Measurements from ENCODE around the gene PNKD.

The PNKD gene

GRCh38 chr2:218265626-218266025 lies 4.7 kb upstream of the PNKD start:
- Histone ChIP-seq H2AK5ac (ENCODE audit: low read depth, low read length) (no peak overlapping the region), H4K91ac (ENCODE audit: low read depth, low read length, poor library complexity) (no peak overlapping the region), H2BK5ac (ENCODE audit: low read length) (no peak overlapping the region), H2BK15ac (ENCODE audit: low read length) (no peak overlapping the region), H2BK12ac (ENCODE audit: low read length) (no peak overlapping the region), H3K14ac (ENCODE audit: low read length) (no peak overlapping the region), H3K36me3 (replicated peaks in 1 of 2; ENCODE audit: control insufficient read depth in 2 of 2, insufficient read depth in 2 of 2, low read length in 2 of 2) (peaks cover 30 to 51% of the 10 kb centered on the region in 2 donors), H3K4ac (ENCODE audit: low read length) (no peak overlapping the region), H3K18ac (ENCODE audit: low read length) (no peak overlapping the region), H3K9me3 (replicated peaks in 1 of 2; ENCODE audit: control insufficient read depth in 2 of 2, insufficient read depth in 1 of 2, low read depth in 1 of 2, low read length in 2 of 2) (peaks cover 0 to 2% of the 10 kb centered on the region in 2 donors), H3K4me2 (ENCODE audit: insufficient read depth, low read length, poor library complexity, severe bottlenecking) (no peak overlapping the region), H3K79me1 (ENCODE audit: low read depth, low read length) (peaks cover 7% of the 10 kb centered on the region), H3K4me1 (ENCODE audit: control insufficient read depth in 2 of 2, insufficient read depth in 1 of 2, low read depth in 1 of 2, low read length in 2 of 2) (peaks cover 15 to 19% of the 10 kb centered on the region in 2 donors), H2BK120ac (ENCODE audit: low read depth, low read length) (no peak overlapping the region), H3K27me3 (ENCODE audit: control insufficient read depth in 3 of 3, insufficient read depth in 3 of 3, low read depth in 1 of 3, low read length in 3 of 3) (peaks cover 0 to 2% (median 0%) of the 10 kb centered on the region in 3 experiments), H3K23ac (ENCODE audit: low read depth, low read length, poor library complexity) (no peak overlapping the region), H3K4me3 (ENCODE audit: low read length in 2 of 2) (no peak overlapping the region), H4K8ac (ENCODE audit: low read depth, low read length) (no peak overlapping the region), H2AFZ (ENCODE audit: low read length) (no peak overlapping the region), H3K9ac (ENCODE audit: low read depth, low read length, poor library complexity) (no peak overlapping the region), H3K27ac (replicated peaks; ENCODE audit: low read length) (no peak overlapping the region)
- no CpG with 5 or more reads among the region's 8 CpGs for WGBS, 2 donors (ENCODE audit: extremely low coverage in 2 of 2, insufficient read length in 2 of 2, insufficient replicate concordance in 1 of 2)
- no peak for DNase-seq (ENCODE audit: low spot score)

- Histone ChIP-seq H3K9ac (ENCODE audit: low read depth, low read length, poor library complexity) (no peak overlapping the region), H3K14ac (ENCODE audit: low read length) (no peak overlapping the region), H3K79me1 (ENCODE audit: low read depth, low read length) (peaks cover 7% of the 10 kb centered on the region), H4K91ac (ENCODE audit: low read depth, low read length, poor library complexity) (no peak overlapping the region), H2BK120ac (ENCODE audit: low read depth, low read length) (no peak overlapping the region), H3K9me3 (replicated peaks in 1 of 2; ENCODE audit: control insufficient read depth in 2 of 2, insufficient read depth in 1 of 2, low read depth in 1 of 2, low read length in 2 of 2) (peaks cover 0 to 2% of the 10 kb centered on the region in 2 donors), H3K4me3 (ENCODE audit: low read length in 2 of 2) (no peak overlapping the region), H3K23ac (ENCODE audit: low read depth, low read length, poor library complexity) (no peak overlapping the region), H2AK5ac (ENCODE audit: low read depth, low read length) (no peak overlapping the region), H3K4ac (ENCODE audit: low read length) (no peak overlapping the region), H4K8ac (ENCODE audit: low read depth, low read length) (no peak overlapping the region), H3K4me2 (ENCODE audit: insufficient read depth, low read length, poor library complexity, severe bottlenecking) (no peak overlapping the region), H3K4me1 (ENCODE audit: control insufficient read depth in 2 of 2, insufficient read depth in 1 of 2, low read depth in 1 of 2, low read length in 2 of 2) (peaks cover 15 to 16% of the 10 kb centered on the region in 2 donors), H2BK15ac (ENCODE audit: low read length) (no peak overlapping the region), H3K18ac (ENCODE audit: low read length) (no peak overlapping the region), H3K36me3 (replicated peaks in 1 of 2; ENCODE audit: control insufficient read depth in 2 of 2, insufficient read depth in 2 of 2, low read length in 2 of 2) (peaks cover 30 to 51% of the 10 kb centered on the region in 2 donors), H3K27ac (replicated peaks; ENCODE audit: low read length) (no peak overlapping the region), H3K27me3 (ENCODE audit: control insufficient read depth in 3 of 3, insufficient read depth in 3 of 3, low read depth in 1 of 3, low read length in 3 of 3) (peaks cover 0 to 2% (median 0%) of the 10 kb centered on the region in 3 experiments), H2BK5ac (ENCODE audit: low read length) (no peak overlapping the region), H2BK12ac (ENCODE audit: low read length) (no peak overlapping the region), H2AFZ (ENCODE audit: low read length) (no peak overlapping the region)
- no peak for DNase-seq (ENCODE audit: low spot score)
- WGBS, 2 donors (ENCODE audit: extremely low coverage in 2 of 2, insufficient read length in 2 of 2, insufficient replicate concordance in 1 of 2) = no CpG with 5 or more reads among the region's 15 CpGs
Measured at GRCh38 chr2:218266316-218266979, 3.9 kb upstream of the PNKD start.

- no peak overlapping the region for H2BK12ac ChIP-seq (ENCODE audit: low read length)
- no peak overlapping the region for H2AK5ac ChIP-seq (ENCODE audit: low read depth, low read length)
- H3K14ac ChIP-seq (ENCODE audit: low read length) = no peak overlapping the region
- no peaks in the 10 kb centered on the region for H3K27me3 ChIP-seq (ENCODE audit: control insufficient read depth in 3 of 3, insufficient read depth in 3 of 3, low read depth in 1 of 3, low read length in 3 of 3)
- peaks cover 33 to 51% of the 10 kb centered on the region in 2 donors for H3K36me3 ChIP-seq (replicated peaks in 1 of 2; ENCODE audit: control insufficient read depth in 2 of 2, insufficient read depth in 2 of 2, low read length in 2 of 2)
- no peak overlapping the region for H3K9ac ChIP-seq (ENCODE audit: low read depth, low read length, poor library complexity)
- H4K8ac ChIP-seq (ENCODE audit: low read depth, low read length) = no peak overlapping the region
- peaks cover 8 to 10% of the 10 kb centered on the region in 2 donors for H3K4me1 ChIP-seq (ENCODE audit: control insufficient read depth in 2 of 2, insufficient read depth in 1 of 2, low read depth in 1 of 2, low read length in 2 of 2)
- no peak overlapping the region for H4K91ac ChIP-seq (ENCODE audit: low read depth, low read length, poor library complexity)
- no peak overlapping the region for H3K4me2 ChIP-seq (ENCODE audit: insufficient read depth, low read length, poor library complexity, severe bottlenecking)
- peaks cover 7% of the 10 kb centered on the region for H3K79me1 ChIP-seq (ENCODE audit: low read depth, low read length)
- H3K9me3 ChIP-seq (replicated peaks in 1 of 2; ENCODE audit: control insufficient read depth in 2 of 2, insufficient read depth in 1 of 2, low read depth in 1 of 2, low read length in 2 of 2) = no peaks in the 10 kb centered on the region
- no peak overlapping the region for H3K4ac ChIP-seq (ENCODE audit: low read length)
- no peak overlapping the region for H2BK15ac ChIP-seq (ENCODE audit: low read length)
- WGBS, 2 donors (ENCODE audit: extremely low coverage in 2 of 2, insufficient read length in 2 of 2, insufficient replicate concordance in 1 of 2) = no CpG with 5 or more reads among the region's 6 CpGs
- H3K18ac ChIP-seq (ENCODE audit: low read length) = no peak overlapping the region
- H3K23ac ChIP-seq (ENCODE audit: low read depth, low read length, poor library complexity) = no peak overlapping the region
- no peak for DNase-seq (ENCODE audit: low spot score)
- no peak overlapping the region for H2AFZ ChIP-seq (ENCODE audit: low read length)
- H3K27ac ChIP-seq (replicated peaks; ENCODE audit: low read length) = no peak overlapping the region
- H3K4me3 ChIP-seq (ENCODE audit: low read length in 2 of 2) = no peak overlapping the region
- no peak overlapping the region for H2BK5ac ChIP-seq (ENCODE audit: low read length)
- no peak overlapping the region for H2BK120ac ChIP-seq (ENCODE audit: low read depth, low read length)
Measured at GRCh38 chr2:218267259-218267658, 3.1 kb upstream of the PNKD start.

- H3K4me3 ChIP-seq (ENCODE audit: low read length in 2 of 2) = peak overlapping the region; percentile 83
- H2AK5ac ChIP-seq (ENCODE audit: low read depth, low read length) = no peak overlapping the region
- H3K9ac ChIP-seq (ENCODE audit: low read depth, low read length, poor library complexity) = peak overlapping the region; percentile 92
- no peak overlapping the region for H4K8ac ChIP-seq (ENCODE audit: low read depth, low read length)
- H3K79me1 ChIP-seq (ENCODE audit: low read depth, low read length) = peaks cover 8% of the 10 kb centered on the region
- H4K91ac ChIP-seq (ENCODE audit: low read depth, low read length, poor library complexity) = no peak overlapping the region
- H3K4me2 ChIP-seq (ENCODE audit: insufficient read depth, low read length, poor library complexity, severe bottlenecking) = peak overlapping the region; percentile 59
- H3K4me1 ChIP-seq (ENCODE audit: control insufficient read depth in 2 of 2, insufficient read depth in 1 of 2, low read depth in 1 of 2, low read length in 2 of 2) = peaks cover 8 to 10% of the 10 kb centered on the region in 2 donors
- H3K23ac ChIP-seq (ENCODE audit: low read depth, low read length, poor library complexity) = peak overlapping the region; percentile 49
- no CpG with 5 or more reads among the region's 23 CpGs for WGBS, 2 donors (ENCODE audit: extremely low coverage in 2 of 2, insufficient read length in 2 of 2, insufficient replicate concordance in 1 of 2)
- DNase-seq (ENCODE audit: low spot score) = no peak
- no peak overlapping the region for H2BK12ac ChIP-seq (ENCODE audit: low read length)
- peak overlapping the region; percentile 90 for H2AFZ ChIP-seq (ENCODE audit: low read length)
- no peak overlapping the region for H2BK5ac ChIP-seq (ENCODE audit: low read length)
- no peak overlapping the region for H3K4ac ChIP-seq (ENCODE audit: low read length)
- peaks cover 38 to 47% of the 10 kb centered on the region in 2 donors for H3K36me3 ChIP-seq (replicated peaks in 1 of 2; ENCODE audit: control insufficient read depth in 2 of 2, insufficient read depth in 2 of 2, low read length in 2 of 2)
- no peak overlapping the region for H3K14ac ChIP-seq (ENCODE audit: low read length)
- no peak overlapping the region for H2BK120ac ChIP-seq (ENCODE audit: low read depth, low read length)
- no peaks in the 10 kb centered on the region for H3K9me3 ChIP-seq (replicated peaks in 1 of 2; ENCODE audit: control insufficient read depth in 2 of 2, insufficient read depth in 1 of 2, low read depth in 1 of 2, low read length in 2 of 2)
- H3K27me3 ChIP-seq (ENCODE audit: control insufficient read depth in 3 of 3, insufficient read depth in 3 of 3, low read depth in 1 of 3, low read length in 3 of 3) = no peaks in the 10 kb centered on the region
- peak overlapping the region; percentile 92 for H3K18ac ChIP-seq (ENCODE audit: low read length)
- H3K27ac ChIP-seq (replicated peaks; ENCODE audit: low read length) = no peak overlapping the region
- H2BK15ac ChIP-seq (ENCODE audit: low read length) = no peak overlapping the region
Measured at GRCh38 chr2:218270721-218271486, 585 bp downstream of the PNKD start.

All from neuronal stem cell (in vitro differentiated cells).